Epithelial cell of proximal tubule (primary cell): Measurements from ENCODE around the gene MYOZ2. TPM values are rescaled to one million over a fixed set of nuclear protein-coding genes. Genes with fewer than 3 reads are reported as not detected.
A peak's percentile ranks its signal among the peaks of the same experiment; 100 is the strongest.

Source experiments
- DNase-seq: peaks from one replicate; pipeline ENCODE4 v3.0.0-alpha.2; 2011; ENCODE audit warnings: low read depth
- H3K4me3 ChIP-seq: 2 replicates; pipeline ENCODE4 v1.5.1; 2011; ENCODE audit warnings: low read depth, mild to moderate bottlenecking, low read length
- total RNA-seq: library from RNA; depleted of rRNA; stranded (reverse); fragments of >200 nt; gene quantifications from 2 replicates; pipeline ENCODE4 v1.2.3, GENCODE V29; 2015
- TF ChIP-seq, protein P1 (sequence below): conservative IDR thresholded peaks from 2 replicates; pipeline ENCODE4 v1.5.1; 2012; ENCODE audit warnings: low read depth, mild to moderate bottlenecking, low read length

Gene MYOZ2
- total RNA-seq, 1 donor from 2014 or later = 0.40 TPM

DNA sequence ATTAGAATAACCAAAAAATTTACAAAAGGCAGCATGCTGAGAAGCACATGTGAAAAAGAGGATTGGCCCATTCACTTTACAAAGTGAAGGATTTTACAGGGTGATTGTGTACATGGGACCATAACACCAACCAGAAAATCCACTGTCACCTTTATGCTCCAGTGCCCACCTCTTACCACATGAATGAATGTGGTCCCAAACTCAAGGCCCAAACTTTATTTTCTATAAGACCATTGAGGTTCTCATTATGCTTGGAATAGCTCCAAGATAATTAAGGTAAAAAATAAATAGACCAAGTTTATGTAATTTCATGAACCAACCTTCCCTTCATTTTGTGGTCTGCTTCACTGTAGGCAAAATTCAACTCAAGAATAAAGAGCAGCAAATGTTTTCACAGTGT is 24.3 kb upstream of the MYOZ2 start:
- no peak for DNase-seq
- H3K4me3 ChIP-seq = no peak overlapping the region
- TF ChIP-seq, protein P1, sequence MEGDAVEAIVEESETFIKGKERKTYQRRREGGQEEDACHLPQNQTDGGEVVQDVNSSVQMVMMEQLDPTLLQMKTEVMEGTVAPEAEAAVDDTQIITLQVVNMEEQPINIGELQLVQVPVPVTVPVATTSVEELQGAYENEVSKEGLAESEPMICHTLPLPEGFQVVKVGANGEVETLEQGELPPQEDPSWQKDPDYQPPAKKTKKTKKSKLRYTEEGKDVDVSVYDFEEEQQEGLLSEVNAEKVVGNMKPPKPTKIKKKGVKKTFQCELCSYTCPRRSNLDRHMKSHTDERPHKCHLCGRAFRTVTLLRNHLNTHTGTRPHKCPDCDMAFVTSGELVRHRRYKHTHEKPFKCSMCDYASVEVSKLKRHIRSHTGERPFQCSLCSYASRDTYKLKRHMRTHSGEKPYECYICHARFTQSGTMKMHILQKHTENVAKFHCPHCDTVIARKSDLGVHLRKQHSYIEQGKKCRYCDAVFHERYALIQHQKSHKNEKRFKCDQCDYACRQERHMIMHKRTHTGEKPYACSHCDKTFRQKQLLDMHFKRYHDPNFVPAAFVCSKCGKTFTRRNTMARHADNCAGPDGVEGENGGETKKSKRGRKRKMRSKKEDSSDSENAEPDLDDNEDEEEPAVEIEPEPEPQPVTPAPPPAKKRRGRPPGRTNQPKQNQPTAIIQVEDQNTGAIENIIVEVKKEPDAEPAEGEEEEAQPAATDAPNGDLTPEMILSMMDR = no peak

DNA sequence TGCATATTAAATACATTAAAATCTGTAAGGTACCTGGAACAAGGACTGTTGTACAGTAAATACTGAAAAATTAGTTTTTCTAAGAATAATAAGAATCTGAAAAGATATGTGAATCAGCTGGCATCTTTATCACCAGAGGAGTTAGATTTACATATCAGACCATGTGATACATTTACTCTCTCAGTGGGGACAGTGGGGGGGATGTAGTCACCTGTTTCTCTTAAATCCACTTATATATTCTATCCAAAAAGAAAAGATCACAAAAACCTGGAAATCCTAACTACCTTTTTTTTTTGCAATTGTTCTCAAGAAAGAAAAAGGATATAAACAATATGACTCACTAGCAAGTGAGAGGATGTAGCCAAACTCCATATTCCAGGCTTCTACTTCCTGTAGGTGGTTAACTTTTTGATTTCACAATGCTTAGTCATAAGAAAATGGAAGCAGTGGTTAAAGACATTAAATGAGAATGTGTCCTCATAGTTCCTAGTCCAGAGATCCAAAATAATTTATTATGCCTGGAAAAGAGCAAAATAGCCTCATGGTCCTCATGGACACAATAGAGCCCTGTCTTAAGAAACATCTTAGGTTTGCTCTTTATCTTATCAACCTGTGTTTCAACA is 22.5 kb upstream of the MYOZ2 start:
- TF ChIP-seq, protein P1 = no peak
- peak; percentile 88 for DNase-seq
- H3K4me3 ChIP-seq = no peak overlapping the region

DNA sequence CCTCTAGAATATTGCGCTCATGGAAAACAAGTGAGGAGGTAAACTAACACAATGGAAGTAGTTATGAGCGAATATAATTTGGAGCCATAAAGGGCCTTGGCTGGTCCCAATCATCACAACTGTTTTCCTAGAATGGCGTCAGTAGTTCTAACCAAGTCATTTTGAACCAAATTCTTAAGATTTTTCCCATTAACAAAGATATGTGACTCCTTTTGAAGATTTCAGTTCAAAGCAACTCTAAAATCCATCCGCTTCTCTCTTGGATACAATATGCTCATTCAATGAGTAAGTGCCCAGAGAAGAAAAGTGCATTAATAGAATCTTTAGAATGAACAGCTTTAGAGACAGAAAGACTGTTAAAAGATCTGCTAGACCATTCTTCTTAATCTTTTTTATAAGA is 19.6 kb upstream of the MYOZ2 start:
- no peak for DNase-seq
- TF ChIP-seq, protein P1 = no peak
- no peak overlapping the region for H3K4me3 ChIP-seq

DNA sequence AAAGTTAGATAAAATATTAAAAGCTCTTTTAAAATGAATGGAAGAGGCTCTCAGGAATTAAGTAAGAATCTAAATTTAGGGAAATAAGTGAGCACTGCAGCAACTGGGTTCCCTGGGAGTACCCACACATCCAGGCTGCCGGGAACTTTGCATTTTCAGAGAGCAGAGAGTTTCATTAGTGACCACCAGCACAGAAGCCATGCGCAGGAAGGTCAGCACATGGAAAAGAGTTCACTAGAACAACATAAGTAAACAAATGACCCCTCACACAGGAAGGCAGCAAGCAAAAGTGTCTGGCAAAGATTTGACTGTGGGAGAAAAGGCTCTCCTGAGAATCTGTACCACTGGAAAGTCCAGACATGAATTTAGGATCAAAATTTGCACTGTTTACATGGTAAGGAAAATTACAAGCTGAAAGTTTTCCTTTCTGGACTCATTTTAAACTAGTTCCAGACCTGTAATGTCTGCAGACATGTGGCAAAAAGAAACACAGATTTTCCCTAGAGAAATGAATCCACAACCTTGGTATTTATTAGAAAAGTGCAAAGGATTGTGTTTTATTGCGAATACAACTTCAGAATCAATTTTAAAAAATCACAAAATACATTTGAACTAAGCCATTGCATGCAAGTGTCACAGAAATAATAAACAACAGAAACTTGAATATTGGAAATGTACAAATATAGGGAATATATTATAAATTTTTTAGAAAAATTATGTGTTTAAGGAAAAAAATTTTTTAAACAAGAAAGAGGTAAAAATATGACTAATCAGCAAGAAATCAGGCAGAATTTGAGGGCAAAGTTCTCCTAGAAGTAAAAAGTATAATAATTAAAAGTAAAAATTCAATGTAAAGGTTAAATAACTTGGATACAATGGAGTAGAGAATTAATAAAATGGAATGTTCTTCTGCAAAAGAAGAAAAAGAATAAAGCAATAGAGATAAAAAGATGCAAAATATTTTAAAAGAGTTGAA is 18.4 kb upstream of the MYOZ2 start:
- TF ChIP-seq, protein P1 = no peak
- no peak for DNase-seq
- H3K4me3 ChIP-seq = no peak overlapping the region

DNA sequence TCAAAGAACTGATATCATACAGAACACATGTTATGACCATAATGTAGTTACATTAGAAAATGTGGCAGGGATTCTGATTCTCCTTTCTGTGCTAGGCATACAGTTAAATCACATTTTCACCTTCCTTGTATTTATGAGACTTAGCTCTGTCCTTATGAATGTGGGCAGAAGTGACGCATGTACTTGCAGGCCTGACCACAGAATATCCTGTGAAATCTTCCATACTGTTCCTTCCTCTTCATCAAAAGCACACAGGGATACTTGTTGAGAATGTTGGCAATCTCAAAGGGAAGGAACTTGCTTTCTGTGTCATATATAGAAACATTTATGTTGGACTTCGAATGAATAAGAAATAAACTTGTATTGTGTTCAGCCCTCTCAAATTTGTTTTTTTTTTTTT is 17.2 kb upstream of the MYOZ2 start:
- TF ChIP-seq, protein P1 = no peak
- no peak for DNase-seq
- no peak overlapping the region for H3K4me3 ChIP-seq

DNA sequence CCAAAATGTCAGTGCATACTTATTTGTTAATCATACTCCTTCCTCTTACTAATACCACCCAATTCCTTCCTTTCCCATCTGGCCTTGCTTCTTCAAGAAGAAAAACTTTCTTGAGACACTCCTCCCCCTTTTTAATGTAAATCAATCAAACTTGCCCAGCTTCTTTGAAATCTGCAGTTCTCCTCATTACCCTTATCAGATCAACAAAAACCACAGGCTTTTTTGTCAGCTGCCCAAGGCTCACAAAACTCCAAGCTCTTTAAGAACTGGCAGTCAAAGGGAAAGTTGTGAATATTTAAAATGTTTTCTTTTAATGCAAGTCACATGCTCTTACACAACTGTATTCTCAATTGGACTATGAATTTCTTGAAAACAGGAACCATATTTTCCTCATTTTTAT is 11.3 kb upstream of the MYOZ2 start:
- H3K4me3 ChIP-seq = no peak overlapping the region
- DNase-seq = no peak
- TF ChIP-seq, protein P1 = no peak
